ENCODE data around the gene GPR17. TPM values are rescaled to one million over a fixed set of nuclear protein-coding genes. Genes with fewer than 3 reads are reported as not detected.

GPR17 gene
- total RNA-seq, 4 donors from 2014 or later = 0.20 TPM; not detected in 3

DNA sequence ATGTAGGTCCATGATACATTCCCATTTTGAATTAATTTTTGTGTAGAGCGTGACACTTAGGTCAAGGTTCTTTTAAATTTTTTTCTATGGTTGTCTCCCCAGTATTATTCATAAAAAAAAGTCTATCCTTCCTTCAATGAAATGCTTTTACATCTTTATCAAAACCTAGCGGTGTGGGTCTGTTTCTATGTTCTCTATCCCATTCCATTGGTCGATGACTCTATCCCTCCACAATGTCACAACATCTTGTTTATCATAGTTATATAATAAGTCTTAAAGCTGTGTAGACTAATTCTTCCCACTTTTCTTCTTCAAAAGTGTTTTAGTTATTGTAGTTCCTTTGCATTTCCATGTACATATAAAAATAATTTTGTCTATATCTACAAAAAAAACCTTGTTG is 47.2 kb upstream of the GPR17 start:
- H3K4me1 ChIP-seq = no peaks in the 10 kb centered on the region
- H3K4me3 ChIP-seq = no peak overlapping the region
- intact Hi-C loops (cut with DNase I; ENCODE audit: low total_unique reads) (no loop called here), in situ Hi-C loops (cut with MboI; ENCODE audit: low sequenced_read_pairs in 4 of 4) (no loop called here)
- no peak overlapping the region for H3K27ac ChIP-seq
- TF ChIP-seq, protein P1, sequence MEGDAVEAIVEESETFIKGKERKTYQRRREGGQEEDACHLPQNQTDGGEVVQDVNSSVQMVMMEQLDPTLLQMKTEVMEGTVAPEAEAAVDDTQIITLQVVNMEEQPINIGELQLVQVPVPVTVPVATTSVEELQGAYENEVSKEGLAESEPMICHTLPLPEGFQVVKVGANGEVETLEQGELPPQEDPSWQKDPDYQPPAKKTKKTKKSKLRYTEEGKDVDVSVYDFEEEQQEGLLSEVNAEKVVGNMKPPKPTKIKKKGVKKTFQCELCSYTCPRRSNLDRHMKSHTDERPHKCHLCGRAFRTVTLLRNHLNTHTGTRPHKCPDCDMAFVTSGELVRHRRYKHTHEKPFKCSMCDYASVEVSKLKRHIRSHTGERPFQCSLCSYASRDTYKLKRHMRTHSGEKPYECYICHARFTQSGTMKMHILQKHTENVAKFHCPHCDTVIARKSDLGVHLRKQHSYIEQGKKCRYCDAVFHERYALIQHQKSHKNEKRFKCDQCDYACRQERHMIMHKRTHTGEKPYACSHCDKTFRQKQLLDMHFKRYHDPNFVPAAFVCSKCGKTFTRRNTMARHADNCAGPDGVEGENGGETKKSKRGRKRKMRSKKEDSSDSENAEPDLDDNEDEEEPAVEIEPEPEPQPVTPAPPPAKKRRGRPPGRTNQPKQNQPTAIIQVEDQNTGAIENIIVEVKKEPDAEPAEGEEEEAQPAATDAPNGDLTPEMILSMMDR (IDR thresholded peaks at IDR 0.05 in 4 of 5, conservative IDR thresholded peaks at IDR 0.05 in 1 of 5) = no peak
- no peak for TF ChIP-seq POLR2A (IDR thresholded peaks at IDR 0.05)
- ATAC-seq = no peak
- DNase-seq = no peak
- H3K27me3 ChIP-seq = no peaks in the 10 kb centered on the region
- no peaks in the 10 kb centered on the region for H3K9me3 ChIP-seq
- no peaks in the 10 kb centered on the region for H3K36me3 ChIP-seq

DNA sequence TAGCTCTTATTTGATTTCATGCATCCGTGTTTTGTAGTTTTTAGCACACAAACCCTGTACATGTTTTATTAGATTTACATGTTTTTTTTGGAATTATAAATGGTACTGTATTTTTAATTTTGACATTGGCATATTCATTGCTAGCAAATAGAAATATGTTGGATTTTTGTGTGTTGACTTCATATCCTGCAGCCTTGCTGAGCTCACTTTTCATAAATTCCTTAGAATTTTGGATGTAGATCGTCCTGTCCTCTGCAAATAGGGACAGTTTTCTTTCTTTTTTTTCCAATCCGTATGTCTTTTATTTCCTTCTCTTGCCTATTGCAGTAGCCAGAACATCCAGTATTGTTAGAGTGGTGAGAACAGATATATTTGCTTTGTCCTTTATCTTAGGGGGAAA is 46.7 kb upstream of the GPR17 start:
- H3K27ac ChIP-seq = no peak overlapping the region
- no peak overlapping the region for H3K4me3 ChIP-seq
- H3K27me3 ChIP-seq = no peaks in the 10 kb centered on the region
- no peaks in the 10 kb centered on the region for H3K36me3 ChIP-seq
- ATAC-seq (no peak), DNase-seq (no peak)
- in situ Hi-C loops (cut with MboI; ENCODE audit: low sequenced_read_pairs in 4 of 4) = no loop called here
- H3K9me3 ChIP-seq = no peaks in the 10 kb centered on the region
- intact Hi-C loops (cut with DNase I; ENCODE audit: low total_unique reads) = no loop called here
- TF ChIP-seq POLR2A (IDR thresholded peaks at IDR 0.05) = no peak
- TF ChIP-seq, protein P1 (IDR thresholded peaks at IDR 0.05 in 4 of 5, conservative IDR thresholded peaks at IDR 0.05 in 1 of 5) = no peak
- no peaks in the 10 kb centered on the region for H3K4me1 ChIP-seq

- DNase-seq (no peak), ATAC-seq (no peak)
- Histone ChIP-seq H3K9me3 (no peaks in the 10 kb centered on the region), H3K27ac (no peak overlapping the region), H3K27me3 (no peaks in the 10 kb centered on the region), H3K36me3 (no peaks in the 10 kb centered on the region), H3K4me3 (no peak overlapping the region), H3K4me1 (no peaks in the 10 kb centered on the region)
- no peak for TF ChIP-seq POLR2A (IDR thresholded peaks at IDR 0.05)
- in situ Hi-C loops (cut with MboI; ENCODE audit: low sequenced_read_pairs in 4 of 4) = no loop called here
- intact Hi-C loops (cut with DNase I; ENCODE audit: low total_unique reads) = no loop called here
Observed at GRCh38 chr2:127604986-127605385, 41.0 kb upstream of the GPR17 start.

- H3K4me3 ChIP-seq = no peak overlapping the region
- H3K36me3 ChIP-seq = no peaks in the 10 kb centered on the region
- H3K27ac ChIP-seq = no peak overlapping the region
- intact Hi-C loops (cut with DNase I; ENCODE audit: low total_unique reads) = no loop called here
- no peaks in the 10 kb centered on the region for H3K27me3 ChIP-seq
- ATAC-seq (no peak), DNase-seq (no peak)
- in situ Hi-C loops (cut with MboI; ENCODE audit: low sequenced_read_pairs in 4 of 4) = no loop called here
- H3K4me1 ChIP-seq = no peaks in the 10 kb centered on the region
- H3K9me3 ChIP-seq = no peaks in the 10 kb centered on the region
- TF ChIP-seq, protein P1 (IDR thresholded peaks at IDR 0.05 in 4 of 5, conservative IDR thresholded peaks at IDR 0.05 in 1 of 5) = no peak
- no peak for TF ChIP-seq POLR2A (IDR thresholded peaks at IDR 0.05)
Observed at GRCh38 chr2:127605691-127606263, 40.2 kb upstream of the GPR17 start.

DNA sequence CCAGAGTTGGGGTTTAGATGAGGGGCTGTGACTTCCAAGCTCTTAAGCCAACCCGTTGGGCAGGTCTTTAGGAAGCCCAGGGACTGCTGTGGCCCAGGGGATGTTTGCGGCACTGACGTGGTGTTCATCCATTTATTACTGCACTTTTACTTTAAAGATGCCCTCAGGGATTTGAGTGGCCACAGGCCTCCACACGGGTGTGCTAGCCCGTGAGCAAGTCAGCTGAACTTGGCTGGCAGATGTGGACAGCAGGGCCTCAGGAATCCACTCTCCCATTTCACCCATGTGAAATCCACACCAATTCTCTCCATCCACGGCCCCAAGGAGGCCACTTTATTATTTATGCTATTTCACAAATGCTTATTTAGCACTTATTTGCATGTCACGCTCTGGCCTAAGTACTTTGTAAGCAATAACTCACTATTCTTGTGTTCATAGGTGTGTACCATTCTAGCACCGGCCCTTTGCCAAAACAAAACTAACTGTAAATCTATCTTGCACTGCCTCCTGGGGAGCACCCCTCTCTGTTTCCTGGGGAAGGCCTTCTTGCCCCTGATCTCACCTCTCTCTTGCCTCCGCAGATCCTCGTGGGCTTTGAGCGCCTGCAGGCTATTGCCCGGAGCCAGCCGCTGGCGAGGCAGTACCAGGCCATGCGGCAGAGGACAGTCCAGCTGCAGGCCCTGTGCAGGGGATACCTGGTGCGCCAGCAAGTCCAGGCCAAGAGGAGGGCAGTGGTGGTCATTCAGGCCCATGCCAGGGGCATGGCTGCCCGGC is 39.1 kb upstream of the GPR17 start:
- intact Hi-C loops (cut with DNase I; ENCODE audit: low total_unique reads) = no loop called here
- Histone ChIP-seq H3K9me3 (no peaks in the 10 kb centered on the region), H3K27ac (no peak overlapping the region), H3K27me3 (no peaks in the 10 kb centered on the region), H3K36me3 (no peaks in the 10 kb centered on the region), H3K4me3 (no peak overlapping the region), H3K4me1 (no peaks in the 10 kb centered on the region)
- TF ChIP-seq, protein P1 (IDR thresholded peaks at IDR 0.05 in 4 of 5, conservative IDR thresholded peaks at IDR 0.05 in 1 of 5) = no peak
- no peak for TF ChIP-seq POLR2A (IDR thresholded peaks at IDR 0.05)
- ATAC-seq (no peak), DNase-seq (no peak)
- in situ Hi-C loops (cut with MboI; ENCODE audit: low sequenced_read_pairs in 4 of 4) = no loop called here
